ENCODE measurements around the gene DISP2. TPM values are rescaled to one million over a fixed set of nuclear protein-coding genes. Genes with fewer than 3 reads are reported as not detected.

Gene DISP2
- total and polyA plus RNA-seq, 2 experiments from 2014 or later: 1.3 to 2.2 TPM

GRCh38 chr15:40389824-40390595, 32.0 kb downstream of the DISP2 start:
- H3K4me3 ChIP-seq: no peak overlapping the region
- TF ChIP-seq NANOG (IDR thresholded peaks at IDR 0.05; ENCODE audit: borderline replicate concordance) (no peak), REST (IDR thresholded peaks at IDR 0.05; ENCODE audit: unreplicated experiment) (no peak), STAT1 (IDR thresholded peaks at IDR 0.05; ENCODE audit: unreplicated experiment) (no peak), CTCF (conservative IDR thresholded peaks at IDR 0.05; ENCODE audit: low read depth in 2 of 2) (no peak)

GRCh38 chr15:40392986-40393948, 35.2 kb downstream of the DISP2 start:
- Mint-ChIP-seq H3K27ac (no peak overlapping the region), H3K4me1 (no peaks in the 10 kb centered on the region), H3K9me3 (no peaks in the 10 kb centered on the region), H3K27me3 (ENCODE audit: insufficient read depth, low read depth, poor library complexity) (peaks cover 2% of the 10 kb centered on the region), H3K4me3 (no peak overlapping the region), H3K36me3 (ENCODE audit: low read depth) (peaks cover 65% of the 10 kb centered on the region)
- H3F3A ChIP-seq (replicated peaks; ENCODE audit: low read depth): peaks cover 16% of the 10 kb centered on the region; the same call in 1 of the 2 replicates
- no peaks in the 10 kb centered on the region for H3K4me1 ChIP-seq (ENCODE audit: insufficient read depth)
- no peak overlapping the region for H3K4me3 ChIP-seq
- no peak for TF ChIP-seq JUNB (IDR thresholded peaks at IDR 0.05; ENCODE audit: unreplicated experiment)
- no peak overlapping the region for H2AFZ ChIP-seq
- peaks cover 60% of the 10 kb centered on the region for H3K36me3 ChIP-seq (ENCODE audit: insufficient read depth)
- no peaks in the 10 kb centered on the region for H3K79me2 ChIP-seq (replicated peaks; ENCODE audit: insufficient read depth)
- peaks cover 7% of the 10 kb centered on the region; the same call in 1 of the 2 replicates for H4K20me1 ChIP-seq (replicated peaks; ENCODE audit: insufficient read depth)
- no peaks in the 10 kb centered on the region for H3K9me2 ChIP-seq (ENCODE audit: insufficient read depth)
- H3K27me3 ChIP-seq (ENCODE audit: insufficient read depth): no peaks in the 10 kb centered on the region
- ATAC-seq (no peak), DNase-seq (ENCODE audit: low spot score) (no peak)
- H3K27ac ChIP-seq (ENCODE audit: low read depth): no peak overlapping the region
- no peak overlapping the region for H3K4me2 ChIP-seq

More at GRCh38 chr15:40389824-40390595, 32.0 kb downstream of the DISP2 start:
- Histone ChIP-seq H3K4me2 (no peak overlapping the region), H3K27me3 (ENCODE audit: insufficient read depth) (no peaks in the 10 kb centered on the region), H2AFZ (no peak overlapping the region), H3F3A (replicated peaks; ENCODE audit: low read depth) (peaks cover 20% of the 10 kb centered on the region; the same call in 1 of the 2 replicates), H3K36me3 (ENCODE audit: insufficient read depth) (peaks cover 89% of the 10 kb centered on the region), H3K4me1 (ENCODE audit: insufficient read depth) (no peaks in the 10 kb centered on the region), H3K9me2 (ENCODE audit: insufficient read depth) (no peaks in the 10 kb centered on the region), H4K20me1 (replicated peaks; ENCODE audit: insufficient read depth) (peaks cover 9% of the 10 kb centered on the region), H3K27ac (ENCODE audit: low read depth) (no peak overlapping the region), H3K79me2 (replicated peaks; ENCODE audit: insufficient read depth) (peaks cover 8% of the 10 kb centered on the region)
- Mint-ChIP-seq H3K27me3 (ENCODE audit: insufficient read depth, low read depth, poor library complexity) (peaks cover 2% of the 10 kb centered on the region), H3K4me1 (no peaks in the 10 kb centered on the region), H3K4me3 (no peak overlapping the region), H3K36me3 (ENCODE audit: low read depth) (peaks cover 94% of the 10 kb centered on the region), H3K9me3 (no peaks in the 10 kb centered on the region; the same call in 2 of the 3 replicates), H3K27ac (no peak overlapping the region)
- no peak for DNase-seq (ENCODE audit: low spot score)
- ATAC-seq: no peak

Measured in GM23338 (cell line).